ENCODE results near the gene LELP1. TPM values are rescaled to one million over a fixed set of nuclear protein-coding genes. Genes with fewer than 3 reads are reported as not detected.

The LELP1 gene
- total RNA-seq, 1 experiment from 2014 or later: not detected

- H3K9me3 Mint-ChIP-seq: peaks cover 8 to 19% of the 10 kb centered on the region in 2 experiments; a peak in 4 of 5 replicates
- H3K27me3 Mint-ChIP-seq (ENCODE audit: low read depth): peaks cover 15% of the 10 kb centered on the region
Observed at GRCh38 chr1:153248176-153248879, 45.1 kb downstream of the LELP1 start.

More at GRCh38 chr1:153248176-153248879, 45.1 kb downstream of the LELP1 start:
- H3K56ac ChIP-seq (ENCODE audit: insufficient read length, low read depth, low read length): no peak overlapping the region
- no peak for DNase-seq
- no peak overlapping the region for H3K4ac ChIP-seq (ENCODE audit: low read depth, low read length)
- no peak overlapping the region for H3K9ac ChIP-seq (ENCODE audit: extremely low read depth, insufficient read length, low read length)
- no peak for TF ChIP-seq CTCF (conservative IDR thresholded peaks at IDR 0.05)
- no peak overlapping the region for H3K18ac ChIP-seq (ENCODE audit: insufficient read length, low read depth, low read length)
- no peaks in the 10 kb centered on the region for H3K9me3 ChIP-seq (ENCODE audit: control insufficient read depth, low read depth, low read length)
- no peak overlapping the region for H2BK5ac ChIP-seq (ENCODE audit: insufficient read length, low read length)
- H4K5ac ChIP-seq (ENCODE audit: insufficient read length, low read depth, low read length): no peak overlapping the region
- H3T11ph ChIP-seq (ENCODE audit: low read length): no peak overlapping the region
- no peak overlapping the region for H2BK20ac ChIP-seq (ENCODE audit: low read depth, low read length, poor library complexity, severe bottlenecking)
- no peaks in the 10 kb centered on the region for H3K27me3 ChIP-seq (ENCODE audit: insufficient read depth, low read length)
- Mint-ChIP-seq H3K27ac (no peak overlapping the region), H3K36me3 (ENCODE audit: insufficient read depth in 1 of 3, low read depth in 3 of 3) (peaks cover 0 to 7% (median 0%) of the 10 kb centered on the region in 3 experiments; a peak in 2 of 7 replicates), H3K4me1 (no peaks in the 10 kb centered on the region), H3K4me3 (no peak overlapping the region)
- no peaks in the 10 kb centered on the region for H3K4me1 ChIP-seq (ENCODE audit: insufficient read depth, low read length)
- H3K27ac ChIP-seq (ENCODE audit: insufficient read length, low read depth, low read length): no peak overlapping the region
- no peak overlapping the region for H2AK5ac ChIP-seq (ENCODE audit: insufficient read length, low read length)
- H3K14ac ChIP-seq (ENCODE audit: insufficient read depth, low read length): no peak overlapping the region
- no peak overlapping the region for H2BK15ac ChIP-seq (ENCODE audit: low read depth, low read length)
- H4K91ac ChIP-seq (ENCODE audit: insufficient read length, low read depth, low read length): no peak overlapping the region
- no peak overlapping the region for H3K23ac ChIP-seq (ENCODE audit: insufficient read length, low read depth, low read length)
- H2BK120ac ChIP-seq (ENCODE audit: low read depth, low read length, poor library complexity, severe bottlenecking): no peak overlapping the region
- no peaks in the 10 kb centered on the region for H3K79me2 ChIP-seq (ENCODE audit: insufficient read depth, low read length)
- peaks cover 4% of the 10 kb centered on the region for H3K23me2 ChIP-seq (ENCODE audit: insufficient read length, low read depth, low read length, poor library complexity, severe bottlenecking)
- no peaks in the 10 kb centered on the region for H3K79me1 ChIP-seq (ENCODE audit: insufficient read depth, low read depth, low read length, poor library complexity, severe bottlenecking)
- H4K8ac ChIP-seq (replicated peaks; ENCODE audit: insufficient read length, low read depth, low read length): no peak overlapping the region
- no peak overlapping the region for H3K4me2 ChIP-seq (ENCODE audit: insufficient read depth, insufficient read length, low read length)
- no CpG with 5 or more reads among the region's 5 CpGs for WGBS (ENCODE audit: extremely low coverage, insufficient read length, low lambda C conversion rate)
- no peak overlapping the region for H2AFZ ChIP-seq (ENCODE audit: low read length)
- peaks cover 7% of the 10 kb centered on the region for H4K20me1 ChIP-seq (ENCODE audit: control insufficient read depth, insufficient read depth, insufficient read length)
- H2BK12ac ChIP-seq (ENCODE audit: insufficient read length, low read depth, low read length): no peak overlapping the region

All from H9 (cell line).